NCI-H446 (cell line): Measurements from ENCODE around the gene ANKS1B.

ENCODE experiments used
- DNase-seq, 2 experiments: peaks; one replicate each; lab custom pipeline; 2025; lab: John Stamatoyannopoulos, UW

ANKS1B gene

DNA sequence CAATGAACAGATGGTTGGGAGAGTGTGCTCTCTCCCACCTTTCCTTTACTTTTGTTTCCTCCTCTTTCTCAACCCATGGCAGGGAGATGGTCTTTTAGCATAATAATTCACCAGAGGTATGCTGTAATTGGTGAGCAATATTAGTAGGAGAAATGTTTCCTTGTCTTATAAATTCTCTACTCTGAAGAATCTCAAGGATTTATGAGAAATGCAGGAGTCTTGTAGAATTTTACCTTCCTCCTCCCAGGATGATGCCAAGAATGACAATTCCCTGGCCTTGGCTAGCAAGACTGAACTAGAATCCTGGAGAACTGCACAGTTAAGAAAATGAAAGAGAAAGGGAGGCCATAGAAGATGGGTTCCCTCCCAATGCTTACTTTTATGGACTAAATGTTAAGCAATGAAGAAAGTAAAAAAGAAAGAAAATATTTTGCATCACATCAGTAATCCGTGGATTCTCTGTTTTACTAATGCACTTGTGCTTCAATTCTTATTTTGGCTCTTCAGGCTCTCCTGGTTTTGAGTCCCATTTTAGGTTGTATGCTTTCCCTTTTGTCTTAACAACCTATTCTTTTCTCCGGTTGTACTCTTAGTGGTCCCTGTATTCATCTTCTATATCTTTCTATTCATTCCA, 530.1 kb downstream of the ANKS1B start:
- DNase-seq = no peak

DNA sequence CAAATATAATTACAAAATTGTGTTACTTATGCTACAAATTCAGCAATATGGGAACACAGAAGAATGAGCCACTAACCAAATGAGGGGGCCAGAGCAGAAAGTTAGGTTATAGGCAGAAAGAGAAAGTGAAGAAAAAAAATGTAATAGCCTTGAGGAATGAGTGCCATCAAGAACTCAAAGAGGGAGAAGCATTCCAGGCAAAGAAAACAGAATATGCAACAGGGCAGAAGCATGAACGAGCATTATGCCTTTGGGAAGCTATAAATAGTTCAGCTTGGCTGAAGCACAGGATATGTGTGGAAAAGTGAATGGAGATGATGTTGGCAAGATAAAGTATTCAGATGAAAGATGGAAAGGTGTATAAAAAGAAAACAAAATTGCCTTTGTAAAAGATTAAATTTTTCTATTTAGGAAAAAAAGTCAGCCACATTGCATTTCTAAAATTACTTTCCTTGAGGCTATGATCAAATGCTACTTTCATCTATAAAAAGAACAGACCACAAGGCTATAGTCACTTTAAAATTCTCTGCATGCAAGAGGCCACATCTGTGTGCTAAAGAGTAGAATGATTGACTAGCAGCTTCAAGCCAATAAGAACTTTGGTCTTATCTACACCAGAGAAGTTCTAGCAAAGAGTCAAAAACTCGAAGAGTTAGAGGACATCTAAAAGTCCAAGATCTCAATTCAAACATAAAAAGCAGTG, 530.7 kb downstream of the ANKS1B start:
- DNase-seq = peak in 1 of 2 experiments; percentile 1

DNA sequence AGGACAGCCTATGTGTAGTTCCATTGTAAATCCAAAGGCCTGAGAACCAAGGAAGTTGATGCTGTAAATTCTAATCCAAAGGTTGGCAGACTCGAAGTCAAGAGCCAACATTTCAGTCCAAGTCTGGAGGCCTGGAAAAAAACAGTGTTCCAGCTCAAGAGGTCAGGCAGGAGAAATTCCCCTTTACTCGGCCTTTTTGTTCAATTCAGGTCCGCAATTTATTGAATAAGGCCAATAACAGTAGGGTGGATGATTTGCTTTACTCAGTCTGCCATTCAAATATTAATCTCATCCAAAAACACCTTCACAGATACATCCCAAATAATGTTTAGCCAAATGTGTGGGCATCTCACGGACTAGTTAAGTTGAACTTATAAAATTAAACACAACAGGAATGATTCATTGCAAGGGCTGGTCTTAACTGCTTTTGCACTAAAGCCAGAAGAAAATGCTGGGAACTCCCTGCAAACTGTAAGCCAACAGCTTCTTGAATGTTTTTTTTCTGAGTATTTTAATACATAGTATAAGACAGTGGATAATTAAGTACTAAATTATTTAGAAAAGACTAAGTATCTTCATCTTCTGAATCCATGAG, 534.6 kb downstream of the ANKS1B start:
- no peak for DNase-seq

- no peak for DNase-seq
Measured at GRCh38 chr12:99444859-99445316, 539.8 kb downstream of the ANKS1B start.

GRCh38 chr12:99442758-99443157, 542.0 kb downstream of the ANKS1B start:
- no peak for DNase-seq

- DNase-seq = no peak
Measured at GRCh38 chr12:99439399-99439798, 545.3 kb downstream of the ANKS1B start.

GRCh38 chr12:99436584-99436983, 548.2 kb downstream of the ANKS1B start:
- DNase-seq = no peak

GRCh38 chr12:99435095-99435791, 549.5 kb downstream of the ANKS1B start:
- no peak for DNase-seq

- no peak for DNase-seq
Measured at GRCh38 chr12:99433155-99433554, 551.6 kb downstream of the ANKS1B start.

DNA sequence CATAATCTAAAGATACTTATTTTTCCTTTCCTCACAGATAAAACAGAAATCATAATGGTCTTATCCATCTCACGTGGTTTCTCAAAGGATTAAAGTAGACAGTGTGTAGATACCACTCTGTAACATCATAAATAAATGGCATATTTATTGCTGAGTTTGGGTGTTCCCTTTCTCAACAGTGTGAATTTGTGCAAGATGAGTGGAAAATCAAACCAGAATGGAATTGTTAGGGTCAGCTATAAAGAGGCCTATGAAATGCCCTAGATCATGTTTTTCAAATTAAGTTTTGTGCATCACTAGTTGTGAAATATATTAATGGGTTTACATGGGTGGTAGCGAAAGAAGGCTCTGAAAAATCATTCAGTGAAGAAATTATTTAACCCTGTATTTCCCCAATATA, 553.5 kb downstream of the ANKS1B start:
- DNase-seq = no peak

DNA sequence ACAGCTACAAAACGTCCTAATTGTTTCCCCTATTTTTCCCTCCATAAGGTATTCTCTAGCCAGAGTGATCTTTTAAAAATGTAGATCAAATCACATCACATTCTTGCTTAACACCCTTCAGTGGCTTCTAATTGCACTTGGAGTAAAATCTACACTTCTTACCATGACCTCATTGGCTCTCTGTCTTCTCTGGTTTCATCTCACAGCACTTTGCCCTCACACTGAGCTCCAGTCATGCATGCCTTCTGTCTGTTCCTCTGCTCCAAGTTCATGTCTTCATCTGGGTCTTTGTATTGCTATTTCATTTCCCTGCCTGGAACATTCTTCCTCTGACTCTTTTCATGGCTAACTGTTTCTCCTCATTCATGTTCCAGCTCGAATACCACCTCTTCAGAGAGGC, 557.6 kb downstream of the ANKS1B start:
- DNase-seq = no peak

- DNase-seq = no peak
Measured at GRCh38 chr12:99418379-99418778, 566.4 kb downstream of the ANKS1B start.

GRCh38 chr12:99413751-99414150, 571.0 kb downstream of the ANKS1B start:
- DNase-seq = no peak

- DNase-seq = no peak
Measured at GRCh38 chr12:99393763-99394162, 591.0 kb downstream of the ANKS1B start.

DNA sequence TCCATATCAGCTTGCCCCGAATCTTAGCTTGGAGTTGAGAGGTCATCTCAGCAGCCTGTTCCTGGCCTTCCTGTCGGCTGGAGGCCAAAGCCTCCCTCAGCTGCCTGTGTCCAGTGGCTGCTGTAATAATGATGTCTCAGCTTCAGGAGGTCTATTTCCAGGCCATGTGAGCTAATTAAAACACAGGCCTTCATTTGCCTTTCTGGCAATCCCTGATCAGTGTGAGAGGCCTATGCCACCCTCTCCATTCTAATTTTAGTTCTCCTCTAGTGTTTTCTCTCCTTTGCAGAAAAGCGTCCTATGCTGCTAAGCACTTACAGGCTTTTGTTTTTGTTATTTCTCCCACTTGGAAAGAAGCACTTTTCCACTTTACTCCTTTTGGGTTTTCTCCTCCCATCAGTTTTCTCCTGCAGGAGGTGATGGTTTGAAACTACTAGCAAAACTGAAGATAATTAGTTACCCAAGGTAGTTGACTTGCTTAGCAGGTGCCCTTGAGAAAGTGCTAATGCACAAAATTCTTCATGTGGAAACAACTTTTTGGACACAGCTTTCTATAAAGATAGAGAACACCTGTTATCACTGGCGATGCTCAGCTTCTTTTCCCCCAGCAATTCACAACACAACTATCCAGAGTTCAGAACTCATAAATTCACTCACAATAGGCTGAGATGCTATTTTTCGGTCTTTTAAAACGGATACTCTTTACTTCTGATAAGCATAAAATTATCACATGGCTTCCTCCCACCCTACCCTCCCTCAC, 592.5 kb downstream of the ANKS1B start:
- no peak for DNase-seq

DNA sequence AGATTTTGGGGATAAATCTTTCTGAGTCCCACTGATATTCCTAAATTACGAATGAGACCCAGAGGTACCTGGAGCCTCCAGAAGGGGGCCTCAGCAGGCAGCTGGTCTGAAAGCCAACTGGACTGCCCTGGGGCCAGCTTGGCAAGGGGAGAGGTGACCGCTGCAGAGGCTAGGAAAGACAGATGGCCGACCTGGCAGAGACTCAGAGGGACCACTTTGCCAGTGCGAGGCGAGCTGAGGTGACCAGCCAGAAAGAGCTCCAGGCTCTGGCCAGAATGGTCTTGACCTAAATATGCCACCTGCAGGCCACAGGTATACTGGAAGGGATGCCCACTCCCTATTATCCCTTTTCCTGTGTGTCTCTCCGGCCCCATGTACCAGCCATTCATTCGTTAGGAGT, 594.0 kb downstream of the ANKS1B start:
- DNase-seq = no peak

DNA sequence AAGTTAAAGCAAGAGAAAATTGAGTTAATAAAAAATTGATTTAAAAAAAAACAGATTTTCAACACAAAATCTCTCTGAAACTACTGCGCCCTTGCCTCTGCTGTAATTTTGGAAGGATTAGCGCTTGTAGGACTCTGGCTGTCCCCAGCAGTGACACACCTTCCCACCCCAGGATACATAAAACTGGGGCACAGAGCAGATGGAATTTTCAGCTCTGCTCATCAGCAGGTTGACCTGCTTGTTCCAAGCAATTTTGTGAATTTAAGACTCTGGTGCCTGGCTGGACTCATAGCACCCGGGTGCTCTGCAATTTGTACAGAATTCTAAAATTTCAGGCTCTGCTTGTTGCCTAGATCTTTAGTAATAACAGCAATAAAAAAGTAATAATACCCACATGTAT, 595.0 kb downstream of the ANKS1B start:
- DNase-seq = no peak

GRCh38 chr12:99388671-99389195, 596.0 kb downstream of the ANKS1B start:
- DNase-seq = no peak

DNA sequence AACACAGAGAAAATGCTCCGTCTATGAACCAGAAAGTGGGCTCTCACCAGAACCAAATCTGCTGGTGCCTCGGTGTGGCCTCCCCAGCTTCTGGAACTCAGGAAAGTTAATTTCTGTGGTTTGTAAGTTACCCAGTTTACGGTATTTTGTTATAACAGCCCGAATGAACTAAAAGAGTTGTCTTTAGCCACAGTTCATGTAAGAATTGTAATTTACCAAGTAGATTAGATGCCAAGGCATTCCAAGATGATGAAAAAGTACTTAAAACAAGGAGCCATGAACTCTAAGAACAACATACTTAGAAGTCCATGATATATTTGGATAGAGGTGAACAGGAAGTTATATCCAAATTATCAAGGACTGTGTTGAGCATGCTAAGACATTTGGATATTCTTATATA, 597.1 kb downstream of the ANKS1B start:
- no peak for DNase-seq

DNA sequence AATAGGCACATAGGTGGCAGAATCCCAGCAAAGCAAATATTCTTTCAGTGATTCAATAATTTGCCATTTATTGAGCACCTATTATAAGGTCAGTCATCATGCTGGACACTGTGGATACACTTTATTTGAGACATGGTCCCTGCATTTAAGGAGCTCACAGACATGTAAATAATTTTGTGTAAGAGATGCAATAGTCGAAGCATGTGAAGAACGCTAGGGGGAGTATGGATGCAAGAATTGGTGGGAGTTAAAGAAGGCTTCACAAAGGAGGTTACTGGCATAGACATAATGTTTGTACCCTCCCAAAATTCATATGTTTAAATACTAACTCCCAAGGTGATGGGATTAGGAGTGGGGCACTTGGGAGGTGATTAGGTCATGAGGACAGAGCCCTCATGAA, 597.8 kb downstream of the ANKS1B start:
- DNase-seq = peak in 1 of 2 experiments; percentile 32

DNA sequence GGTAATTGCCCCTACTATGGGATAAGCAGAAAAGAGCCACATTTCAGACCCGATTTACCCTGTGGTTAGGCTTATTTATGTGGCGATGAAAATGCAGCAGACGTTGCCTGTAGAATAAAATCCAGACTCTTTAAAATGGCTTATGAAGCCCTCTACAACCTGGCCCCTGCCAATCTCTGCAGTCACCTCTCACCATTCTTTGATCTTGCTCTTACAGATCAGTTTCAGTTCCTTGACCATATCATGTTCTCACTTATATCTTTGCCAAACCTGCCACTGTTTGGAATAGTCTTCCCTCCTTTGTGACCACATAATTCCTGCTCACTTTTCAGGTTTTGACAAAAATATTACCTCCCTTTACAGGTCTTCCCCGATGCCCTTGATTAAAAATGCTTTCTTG, 601.5 kb downstream of the ANKS1B start:
- no peak for DNase-seq

DNA sequence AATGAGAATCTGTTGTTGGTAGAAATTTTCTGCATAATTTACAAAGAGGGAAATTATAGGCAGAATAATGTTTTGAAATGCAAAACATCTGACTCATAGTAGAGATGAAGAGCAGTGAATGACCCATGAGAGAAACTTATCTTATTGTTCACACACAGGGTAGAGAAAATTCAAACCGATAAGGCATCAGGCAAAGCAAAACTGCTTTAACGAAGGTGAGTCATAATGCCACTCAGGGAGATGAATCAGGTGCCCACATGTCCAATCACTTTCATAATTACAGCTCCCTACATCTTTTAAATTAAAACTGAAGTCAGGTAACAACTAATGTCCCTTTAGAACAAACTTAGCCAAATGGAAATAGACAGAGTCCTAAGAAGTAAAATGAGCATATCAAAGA, 602.7 kb downstream of the ANKS1B start:
- DNase-seq = no peak
